ENCODE measurements around the gene ZNF516.

The ZNF516 gene

DNA sequence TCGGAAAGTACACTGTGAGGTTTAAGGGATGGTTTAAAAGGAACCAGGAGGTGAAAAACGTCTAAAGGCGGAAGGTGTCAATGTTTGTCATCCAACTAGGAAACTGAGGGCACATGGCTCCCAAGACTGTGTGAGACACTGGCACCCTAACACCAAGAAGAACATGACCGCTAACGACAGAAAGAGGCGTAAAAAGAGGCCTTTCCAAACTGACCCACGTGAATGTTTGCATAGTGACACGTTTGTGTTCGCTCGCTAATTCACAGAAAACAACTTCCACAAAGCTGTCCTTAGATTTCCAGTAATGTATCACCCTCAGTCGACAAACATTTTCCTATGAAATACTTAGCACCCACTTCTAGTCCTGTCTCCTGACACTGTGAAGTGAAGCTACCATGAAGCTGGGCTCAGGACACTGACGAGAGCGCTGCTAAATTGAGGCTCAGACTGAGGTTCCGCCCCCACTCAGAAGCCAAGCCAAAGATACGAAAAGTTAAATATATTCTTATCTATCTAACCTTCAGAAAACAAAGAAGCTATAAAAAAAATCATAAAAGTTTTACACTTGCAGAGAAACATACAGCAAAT lies 86.5 kb downstream of the ZNF516 start:
- TF ChIP-seq POLR2A (IDR thresholded peaks at IDR 0.05; ENCODE audit: low read depth, low read length) (no peak), POLR2AphosphoS5 (IDR thresholded peaks at IDR 0.05; ENCODE audit: low read depth, low read length) (no peak), TAF1 (IDR thresholded peaks at IDR 0.05; ENCODE audit: borderline replicate concordance, low read depth, low read length) (no peak)
- no peak for FAIRE-seq
- DNase-seq (ENCODE audit: insufficient read length), result no peak

DNA sequence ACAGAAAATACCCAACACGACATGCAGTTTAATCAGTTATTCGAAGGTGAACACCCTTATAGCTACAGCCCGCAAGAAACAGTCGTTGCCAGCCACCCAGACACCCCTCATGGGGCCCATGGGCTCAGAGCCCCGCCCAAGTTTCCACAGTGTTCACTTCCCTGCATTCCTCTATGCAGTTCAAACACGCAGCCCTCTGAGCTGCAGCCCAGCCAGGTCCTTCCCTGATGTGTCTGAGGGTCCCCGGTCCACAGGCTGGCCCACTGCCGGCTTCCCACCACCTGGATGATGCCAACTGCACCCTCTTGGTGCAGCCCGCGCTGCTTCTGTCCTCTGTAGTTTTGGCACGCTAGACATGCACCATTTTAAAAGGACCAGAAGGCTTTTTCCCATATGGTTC lies 87.4 kb downstream of the ZNF516 start:
- FAIRE-seq (no peak), DNase-seq (ENCODE audit: insufficient read length) (no peak)
- TF ChIP-seq POLR2A (IDR thresholded peaks at IDR 0.05; ENCODE audit: low read depth, low read length) (no peak), POLR2AphosphoS5 (IDR thresholded peaks at IDR 0.05; ENCODE audit: low read depth, low read length) (no peak), TAF1 (IDR thresholded peaks at IDR 0.05; ENCODE audit: borderline replicate concordance, low read depth, low read length) (no peak)

DNA sequence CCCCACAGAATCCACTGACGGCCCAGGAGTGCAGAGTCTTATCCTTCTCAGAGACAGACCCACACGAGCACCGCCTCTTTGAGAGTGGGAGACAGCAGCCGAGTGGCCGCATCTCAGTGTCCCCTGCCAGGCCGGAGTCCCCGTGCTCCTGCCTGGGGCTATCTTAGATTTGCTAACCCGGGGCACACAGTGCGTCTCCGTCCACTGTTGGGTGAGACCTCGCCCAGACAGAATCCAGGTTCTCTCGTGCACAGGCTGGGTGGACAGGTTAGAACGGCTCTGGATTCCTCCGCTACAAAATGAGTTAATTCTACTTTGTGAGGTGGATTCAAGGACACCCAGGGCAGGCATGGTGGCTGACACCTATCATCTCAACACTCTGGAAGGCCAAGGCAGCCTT lies 88.3 kb downstream of the ZNF516 start:
- TF ChIP-seq TAF1 (IDR thresholded peaks at IDR 0.05; ENCODE audit: borderline replicate concordance, low read depth, low read length), result no peak
- TF ChIP-seq POLR2A (IDR thresholded peaks at IDR 0.05; ENCODE audit: low read depth, low read length), result no peak
- no peak for TF ChIP-seq POLR2AphosphoS5 (IDR thresholded peaks at IDR 0.05; ENCODE audit: low read depth, low read length)
- DNase-seq (ENCODE audit: insufficient read length), result no peak
- FAIRE-seq, result no peak

DNA sequence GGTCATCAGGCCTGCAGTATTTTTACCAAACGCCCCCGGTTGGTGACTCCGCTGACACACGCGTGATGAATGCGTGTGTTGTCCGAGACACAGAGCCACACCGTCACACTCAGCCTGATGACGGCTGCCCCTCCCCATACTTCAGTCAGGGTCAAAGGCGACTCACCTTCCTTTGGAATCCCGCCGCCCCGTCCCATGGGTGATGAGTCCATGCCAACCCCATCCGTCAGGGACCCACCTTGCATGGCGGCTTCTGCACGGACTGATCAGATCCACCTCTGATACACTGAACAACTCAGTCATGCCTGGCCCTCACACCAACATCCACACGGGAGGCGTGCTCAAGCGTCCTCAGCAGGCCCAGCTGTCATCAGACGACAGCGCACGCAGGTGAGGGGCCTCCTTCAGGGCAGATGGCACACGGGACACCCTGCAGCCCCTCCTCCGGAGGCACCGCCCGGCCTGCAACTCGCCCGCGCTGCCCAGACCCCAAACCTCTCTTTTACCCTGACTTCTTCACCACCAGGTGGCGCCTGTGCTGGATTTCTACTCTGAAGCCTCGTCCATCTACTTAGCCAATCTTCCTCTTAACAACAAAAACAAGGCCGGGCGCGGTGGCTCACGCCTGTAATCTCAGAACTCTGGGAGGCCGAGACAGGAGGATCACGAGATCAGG lies 89.2 kb downstream of the ZNF516 start:
- TF ChIP-seq POLR2AphosphoS5 (IDR thresholded peaks at IDR 0.05; ENCODE audit: low read depth, low read length), result no peak
- no peak for TF ChIP-seq POLR2A (IDR thresholded peaks at IDR 0.05; ENCODE audit: low read depth, low read length)
- TF ChIP-seq TAF1 (IDR thresholded peaks at IDR 0.05; ENCODE audit: borderline replicate concordance, low read depth, low read length), result no peak
- no peak for FAIRE-seq
- no peak for DNase-seq (ENCODE audit: insufficient read length)

DNA sequence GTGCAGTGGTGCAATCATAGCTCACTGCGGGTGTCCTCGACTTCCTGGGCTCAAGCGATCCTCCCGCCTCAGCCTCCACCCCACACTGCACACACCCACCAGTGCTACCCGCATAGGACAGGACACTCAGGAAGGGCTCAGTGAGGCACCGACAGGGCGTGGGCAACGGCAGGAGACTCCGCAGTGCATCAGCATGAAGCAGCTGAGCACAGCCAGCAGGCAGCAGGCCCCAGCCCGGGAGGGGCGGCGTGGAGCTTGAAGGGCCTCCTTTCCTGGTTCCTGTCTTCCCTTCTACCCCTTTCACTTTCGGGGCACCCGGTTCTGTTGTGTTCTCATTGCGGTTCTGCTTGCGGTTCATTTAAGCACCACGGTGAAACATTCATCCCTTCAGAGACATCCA lies 89.8 kb downstream of the ZNF516 start:
- FAIRE-seq (no peak), DNase-seq (ENCODE audit: insufficient read length) (no peak)
- TF ChIP-seq POLR2AphosphoS5 (IDR thresholded peaks at IDR 0.05; ENCODE audit: low read depth, low read length) (no peak), POLR2A (IDR thresholded peaks at IDR 0.05; ENCODE audit: low read depth, low read length) (no peak), TAF1 (IDR thresholded peaks at IDR 0.05; ENCODE audit: borderline replicate concordance, low read depth, low read length) (no peak)

DNA sequence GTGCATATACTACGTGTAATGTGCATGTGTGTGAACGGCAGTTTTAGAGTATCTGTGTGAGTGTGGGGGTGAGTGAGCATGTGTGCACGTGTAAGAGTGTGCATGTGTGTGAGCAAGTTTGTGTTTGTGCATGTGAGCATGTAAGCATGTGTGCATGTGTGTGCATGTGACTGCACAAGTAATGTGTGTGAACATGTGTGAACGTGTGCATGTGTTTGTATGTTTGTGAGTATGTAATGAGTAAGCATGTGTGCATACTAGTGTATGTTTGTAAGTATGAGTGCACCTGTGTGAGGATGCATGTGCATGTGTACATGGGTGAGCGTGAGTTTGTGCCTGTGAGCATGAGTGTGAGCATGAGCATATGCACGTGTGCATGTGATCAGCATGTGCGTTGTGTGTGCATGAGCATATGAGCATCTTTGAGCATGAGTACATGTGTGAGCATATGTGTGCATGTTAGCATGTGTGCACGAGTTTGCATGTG lies 90.7 kb downstream of the ZNF516 start:
- TF ChIP-seq TAF1 (IDR thresholded peaks at IDR 0.05; ENCODE audit: borderline replicate concordance, low read depth, low read length) (no peak), POLR2AphosphoS5 (IDR thresholded peaks at IDR 0.05; ENCODE audit: low read depth, low read length) (no peak; the same call in 1 of the 2 replicates), POLR2A (IDR thresholded peaks at IDR 0.05; ENCODE audit: low read depth, low read length) (no peak)
- FAIRE-seq, result no peak
- no peak for DNase-seq (ENCODE audit: insufficient read length)

DNA sequence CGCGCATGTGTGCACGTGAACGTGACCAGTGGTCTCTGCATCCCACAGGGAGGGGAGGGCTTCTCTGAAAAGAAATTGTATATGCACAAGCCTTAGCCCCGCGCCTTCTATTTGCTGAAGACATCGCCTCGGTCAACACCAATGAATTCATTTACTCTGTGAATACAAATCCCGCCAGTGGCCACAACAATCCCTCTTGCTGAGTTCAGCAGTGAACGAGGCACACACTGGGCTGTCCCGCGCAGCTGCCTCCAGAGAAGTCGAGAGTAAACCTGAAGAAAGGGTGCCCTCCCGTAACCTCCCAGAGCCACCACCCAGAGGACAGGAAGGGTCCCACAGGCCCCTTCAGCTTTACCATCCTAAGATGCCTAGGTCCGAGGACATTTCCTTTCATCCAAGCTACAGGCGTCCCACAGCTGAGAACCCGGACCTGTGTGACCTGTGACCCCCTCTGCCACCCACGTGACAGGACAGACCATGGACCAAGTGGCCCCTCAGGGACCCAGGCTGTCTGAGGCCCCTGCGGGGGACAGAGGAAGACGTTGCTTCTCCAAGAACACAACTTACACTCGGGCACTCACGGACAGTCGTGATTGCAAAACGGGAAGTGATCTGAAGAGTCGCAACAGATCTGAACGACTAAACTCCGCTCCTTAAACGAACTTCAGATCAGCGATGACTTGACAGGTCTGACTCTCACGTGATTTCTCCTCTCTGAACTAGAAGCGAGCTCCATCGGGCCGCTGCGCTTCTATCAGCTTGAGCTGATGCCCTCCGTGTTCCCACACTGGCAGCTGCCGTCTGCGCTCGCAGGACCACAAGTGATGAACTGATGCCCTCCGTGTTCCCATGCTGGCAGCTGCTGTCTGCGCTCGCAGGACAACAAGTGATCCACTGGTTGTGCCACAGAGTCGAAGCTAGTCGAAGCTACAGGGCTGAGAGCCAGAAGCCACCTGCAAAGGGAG lies 92.7 kb downstream of the ZNF516 start:
- no peak for FAIRE-seq
- DNase-seq (ENCODE audit: insufficient read length), result no peak
- TF ChIP-seq TAF1 (IDR thresholded peaks at IDR 0.05; ENCODE audit: borderline replicate concordance, low read depth, low read length), result no peak
- no peak for TF ChIP-seq POLR2AphosphoS5 (IDR thresholded peaks at IDR 0.05; ENCODE audit: low read depth, low read length)
- no peak for TF ChIP-seq POLR2A (IDR thresholded peaks at IDR 0.05; ENCODE audit: low read depth, low read length)

DNA sequence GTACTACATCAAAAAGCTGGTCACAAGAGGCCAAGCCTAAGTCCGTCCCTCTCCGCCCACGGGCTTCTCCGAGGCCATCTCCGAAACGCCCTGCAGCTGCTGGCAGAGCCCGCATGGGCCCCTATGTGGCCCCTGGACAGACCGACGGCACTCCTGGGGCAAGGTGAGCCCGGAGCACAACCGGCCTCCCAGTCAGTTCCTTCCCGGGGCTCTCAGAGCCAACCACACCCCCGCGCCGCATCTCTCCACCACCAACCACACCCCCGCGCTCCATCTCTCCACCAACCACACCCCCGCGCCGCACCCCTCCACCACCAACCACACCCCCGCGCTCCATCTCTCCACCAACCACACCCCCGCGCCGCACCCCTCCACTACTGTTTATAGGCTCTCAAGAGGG lies 93.5 kb downstream of the ZNF516 start:
- DNase-seq (ENCODE audit: insufficient read length) (no peak), FAIRE-seq (no peak)
- TF ChIP-seq TAF1 (IDR thresholded peaks at IDR 0.05; ENCODE audit: borderline replicate concordance, low read depth, low read length) (no peak), POLR2A (IDR thresholded peaks at IDR 0.05; ENCODE audit: low read depth, low read length) (no peak), POLR2AphosphoS5 (IDR thresholded peaks at IDR 0.05; ENCODE audit: low read depth, low read length) (no peak)

DNA sequence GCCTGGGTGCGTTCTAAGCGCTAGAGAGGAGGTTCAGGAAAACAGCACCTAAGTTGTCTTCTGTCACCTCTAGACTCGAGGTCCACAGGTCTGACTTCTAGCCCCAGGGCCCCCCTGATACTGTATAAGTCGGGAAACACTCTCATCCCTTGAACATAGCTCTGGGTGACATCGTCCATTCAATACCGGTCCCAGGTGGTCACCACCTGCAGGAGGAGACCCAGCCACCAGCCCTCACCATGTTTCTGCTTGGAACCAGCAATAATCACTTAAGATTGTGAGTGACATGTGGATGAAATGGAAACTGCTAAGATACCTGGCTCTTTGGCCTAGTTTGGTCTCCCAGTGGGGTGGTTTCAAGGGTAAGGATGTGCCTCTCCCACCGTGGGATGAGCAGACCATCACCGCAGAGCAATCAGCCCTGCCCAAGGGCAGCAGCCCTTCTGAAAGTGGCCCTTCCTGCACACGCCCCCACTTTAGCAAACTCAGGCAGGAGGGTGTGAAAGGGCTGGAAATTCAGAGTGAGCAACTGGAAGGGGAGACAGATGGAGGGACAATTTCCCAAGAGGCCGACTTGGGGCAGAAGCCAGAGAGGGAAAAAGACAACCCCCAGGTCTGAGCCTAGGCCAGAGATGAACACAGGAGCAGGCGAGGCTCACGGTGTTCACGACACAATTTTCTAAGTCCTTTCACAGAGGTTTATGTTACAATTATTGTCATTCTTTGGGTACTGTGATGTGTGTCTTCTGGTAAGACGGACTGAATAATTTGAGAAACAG lies 95.2 kb downstream of the ZNF516 start:
- FAIRE-seq, result no peak
- TF ChIP-seq POLR2AphosphoS5 (IDR thresholded peaks at IDR 0.05; ENCODE audit: low read depth, low read length), result no peak
- no peak for TF ChIP-seq TAF1 (IDR thresholded peaks at IDR 0.05; ENCODE audit: borderline replicate concordance, low read depth, low read length)
- TF ChIP-seq POLR2A (IDR thresholded peaks at IDR 0.05; ENCODE audit: low read depth, low read length), result no peak
- no peak for DNase-seq (ENCODE audit: insufficient read length)

DNA sequence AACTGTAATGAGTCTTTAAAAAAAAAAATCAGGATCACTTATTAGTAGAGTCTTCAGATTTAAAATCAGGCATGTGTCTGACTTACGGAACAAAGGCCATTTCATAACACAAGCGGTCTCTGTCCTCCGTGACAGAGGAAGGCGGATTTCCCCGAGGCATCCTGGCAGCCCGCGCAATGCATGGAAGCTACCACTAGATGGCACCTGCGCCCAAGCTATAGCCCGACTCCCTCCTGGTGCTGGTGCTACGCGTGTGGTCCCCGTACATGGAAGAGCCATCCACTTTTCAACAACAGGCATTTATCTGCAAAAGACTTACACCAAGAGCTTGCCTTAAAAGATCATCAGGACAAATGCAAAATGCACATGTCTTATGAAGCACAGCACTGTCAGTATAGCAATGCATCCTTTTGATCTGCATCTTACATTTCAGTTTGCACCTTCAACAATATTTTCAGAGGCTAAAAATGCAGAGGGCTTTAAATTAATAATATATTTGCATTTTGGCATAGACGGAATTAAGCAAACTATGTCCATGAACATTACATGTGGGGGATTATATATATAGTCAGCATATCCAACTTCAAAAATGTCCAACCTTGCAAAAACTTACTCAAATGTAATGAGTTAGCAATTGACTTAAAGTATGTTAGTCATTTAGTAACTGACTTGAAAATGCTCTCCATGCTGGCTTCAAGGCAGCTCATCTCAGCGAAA lies 96.0 kb downstream of the ZNF516 start:
- FAIRE-seq (peak; percentile 77), DNase-seq (ENCODE audit: insufficient read length) (peak; percentile 80)
- TF ChIP-seq POLR2AphosphoS5 (IDR thresholded peaks at IDR 0.05; ENCODE audit: low read depth, low read length), result no peak
- TF ChIP-seq POLR2A (IDR thresholded peaks at IDR 0.05; ENCODE audit: low read depth, low read length), result no peak
- no peak for TF ChIP-seq TAF1 (IDR thresholded peaks at IDR 0.05; ENCODE audit: borderline replicate concordance, low read depth, low read length)

Data from GM12892 (cell line).